Activated naive CD4-positive, alpha-beta T cell treated with anti-CD3 and anti-CD28 coated beads for 36 hours (primary cell): ENCODE measurements around the gene C19orf81. TPM values are rescaled to one million over a fixed set of nuclear protein-coding genes. Genes with fewer than 3 reads are reported as not detected.
A peak's percentile ranks its signal among the peaks of the same experiment; 100 is the strongest.

Source experiments
- CTCF ChIA-PET: fragments of 350-600 bp; sonication (Branson Sonifier 250); formaldehyde crosslinking; loops from one replicate; lab custom pipeline; 2021; ENCODE audit warnings: antibody characterized with exemption; lab: Charles Lee
- DNase-seq: peaks from one replicate; pipeline ENCODE4 v3.0.0-alpha.2; 2020
- H3K27ac Mint-ChIP-seq: one replicate; pipeline ENCODE4 v1.8.0; 2021; ENCODE audit warnings: mild to moderate bottlenecking, mixed read lengths
- H3K27me3 Mint-ChIP-seq: one replicate; pipeline ENCODE4 v1.8.0; 2021; ENCODE audit warnings: low read depth, mixed read lengths
- H3K36me3 Mint-ChIP-seq: one replicate; pipeline ENCODE4 v1.8.0; 2021; ENCODE audit warnings: low read depth, mixed read lengths
- H3K4me1 Mint-ChIP-seq: one replicate; pipeline ENCODE4 v1.8.0; 2021; ENCODE audit warnings: low read depth, mixed read lengths
- H3K4me3 Mint-ChIP-seq: one replicate; pipeline ENCODE4 v1.8.0; 2021; ENCODE audit warnings: mild to moderate bottlenecking, moderate library complexity, mixed read lengths
- H3K9me3 Mint-ChIP-seq: one replicate; pipeline ENCODE4 v1.8.0; 2021; ENCODE audit warnings: mixed read lengths
- intact Hi-C: fragments of 100-400 bp; cut with micrococcal nuclease; formaldehyde crosslinking; loops from one replicate; pipeline ENCODE4 v1.15.1; 2023
- total RNA-seq, 2 experiments: library from RNA; stranded (reverse); gene quantifications; one replicate each; pipeline ENCODE4 v1.2.3, GENCODE V29; 2021

Gene C19orf81
- total RNA-seq, 2 experiments from 2014 or later, result 1.5 to 1.7 TPM

DNA sequence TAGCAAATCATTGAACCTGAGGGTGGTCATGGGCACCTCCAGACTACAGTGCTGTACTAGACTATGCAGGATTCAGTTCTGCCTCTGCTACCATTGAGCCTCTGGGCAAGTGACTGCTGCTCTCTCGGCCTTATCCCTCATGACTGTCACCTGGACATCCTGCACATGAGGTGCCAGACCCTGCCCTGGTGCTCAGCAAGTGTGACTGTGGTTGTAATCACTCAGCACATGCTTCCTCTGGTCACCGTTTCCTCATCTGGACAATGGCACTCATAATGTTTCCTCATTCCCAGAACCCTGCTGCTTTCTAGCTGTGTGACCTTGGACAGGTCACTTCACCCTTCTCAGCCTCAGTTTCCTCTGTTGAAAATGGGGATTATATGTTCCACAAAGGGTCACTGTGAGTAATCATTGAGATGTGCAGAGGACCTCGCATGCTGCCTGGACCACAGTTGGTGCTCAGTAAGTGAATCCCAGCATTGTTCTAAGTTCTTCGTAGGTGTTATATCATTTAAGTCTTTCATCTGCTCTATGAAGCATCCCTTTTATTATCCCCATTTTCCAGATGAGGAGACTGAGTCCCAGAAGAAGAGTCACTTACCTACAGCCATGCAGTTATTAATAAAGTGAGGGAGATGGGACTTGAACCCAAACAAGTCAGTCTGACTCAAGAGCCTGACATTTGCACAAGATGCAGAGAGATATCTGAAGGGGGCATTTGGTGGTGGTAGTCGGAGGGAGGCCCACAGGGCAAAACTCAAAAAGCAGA lies 12.7 kb upstream of the C19orf81 start:
- H3K27ac Mint-ChIP-seq, result no peak overlapping the region
- no peak for DNase-seq
- H3K4me3 Mint-ChIP-seq, result no peak overlapping the region
- peaks cover 18% of the 10 kb centered on the region for H3K9me3 Mint-ChIP-seq
- peaks cover 3% of the 10 kb centered on the region for H3K36me3 Mint-ChIP-seq
- CTCF ChIA-PET, result no interaction called here
- H3K27me3 Mint-ChIP-seq, result peaks cover 51% of the 10 kb centered on the region
- H3K4me1 Mint-ChIP-seq, result peaks cover 7% of the 10 kb centered on the region
- intact Hi-C loops, result no loop called here

DNA sequence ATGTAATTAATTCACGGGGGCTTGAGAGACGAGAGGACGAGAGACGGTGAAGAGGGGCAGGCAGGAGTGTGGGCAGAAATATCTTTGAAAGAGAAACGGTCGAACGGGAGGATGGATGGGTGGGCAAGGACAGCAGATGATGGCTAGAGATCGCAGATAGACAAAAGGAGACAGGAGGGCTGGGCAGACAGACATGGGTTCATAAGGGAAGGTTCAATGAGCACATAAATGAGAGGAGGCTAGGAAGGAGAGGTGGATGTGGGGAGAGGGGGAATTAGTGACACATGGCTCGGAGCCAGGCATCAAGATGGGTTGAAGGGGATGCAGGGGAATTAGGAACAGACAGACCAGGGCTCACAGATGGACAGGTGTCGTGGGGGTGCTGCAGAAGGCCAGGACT lies 10.6 kb upstream of the C19orf81 start:
- DNase-seq, result no peak
- intact Hi-C loops, result no loop called here
- peaks cover 2% of the 10 kb centered on the region for H3K36me3 Mint-ChIP-seq
- peaks cover 7% of the 10 kb centered on the region for H3K4me1 Mint-ChIP-seq
- H3K27me3 Mint-ChIP-seq, result peaks cover 48% of the 10 kb centered on the region
- H3K27ac Mint-ChIP-seq, result no peak overlapping the region
- H3K9me3 Mint-ChIP-seq, result peaks cover 12% of the 10 kb centered on the region
- no peak overlapping the region for H3K4me3 Mint-ChIP-seq
- CTCF ChIA-PET, result no interaction called here

DNA sequence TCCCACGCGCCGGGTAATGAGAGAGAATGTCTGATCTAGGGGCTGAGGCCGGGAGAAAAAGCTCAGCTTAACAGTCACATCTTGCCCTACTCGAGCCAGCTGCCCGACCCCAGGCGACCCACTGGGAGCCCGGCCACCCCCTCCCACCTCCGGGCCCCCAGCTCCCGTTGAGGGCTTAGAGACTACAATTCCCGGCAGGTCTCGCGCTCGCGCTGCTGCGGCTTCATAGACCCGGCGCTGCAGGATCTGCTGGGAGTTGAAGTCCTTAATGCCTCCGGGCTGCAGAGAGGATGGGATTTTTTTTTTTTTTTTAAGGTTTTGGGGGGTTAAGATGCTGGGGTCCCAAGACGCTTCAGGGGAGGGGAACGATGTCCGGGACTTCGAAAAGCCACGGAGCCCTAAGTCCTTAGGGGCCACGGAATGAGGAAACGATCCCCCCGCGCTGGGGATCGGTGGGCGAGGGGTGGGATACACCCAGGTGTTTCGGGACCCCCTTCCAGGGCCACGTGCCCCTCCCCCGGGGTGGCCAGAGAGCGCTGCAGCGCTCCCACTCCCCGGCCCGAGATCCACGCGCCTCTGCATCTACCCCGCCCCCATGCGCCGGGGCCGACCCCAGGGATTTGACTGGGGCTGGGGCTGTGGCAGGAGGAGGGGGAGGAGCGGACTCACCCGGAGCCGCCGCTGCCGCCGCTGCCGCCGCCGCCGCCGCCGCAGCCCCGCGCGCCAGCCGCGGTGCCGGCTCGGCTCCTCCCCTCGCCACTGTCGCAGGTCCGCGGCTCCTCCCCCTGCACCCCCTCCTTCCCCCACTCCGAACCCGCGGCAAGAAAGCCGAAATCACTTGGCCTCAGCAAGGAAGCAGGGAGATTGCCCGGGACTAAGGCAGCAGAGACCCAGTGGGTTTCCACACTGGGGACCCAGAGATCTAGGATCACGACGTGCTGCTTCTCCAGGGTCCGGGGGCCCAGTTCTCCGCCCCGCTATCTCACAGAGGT lies 9.8 kb upstream of the C19orf81 start, which contains the start of gene SYT3:
Gene SYT3 (minus strand): TSS at position 761 of the 992 bp plus-strand sequence. CDS start 2,470 bp downstream, outside the sequence.
- no peak within 1 kb of the TSS for H3K27ac Mint-ChIP-seq
- peaks cover 7% of the 10 kb centered on the region for H3K9me3 Mint-ChIP-seq
- DNase-seq, result peak; percentile 48
- H3K4me1 Mint-ChIP-seq, result peaks cover 7% of the 10 kb centered on the region
- intact Hi-C loops, result no loop called here
- H3K4me3 Mint-ChIP-seq, result peak within 1 kb of the TSS; percentile 56
- H3K27me3 Mint-ChIP-seq, result peaks cover 47% of the 10 kb centered on the region
- CTCF ChIA-PET, result no interaction called here
- H3K36me3 Mint-ChIP-seq, result peaks cover 2% of the 10 kb centered on the region

DNA sequence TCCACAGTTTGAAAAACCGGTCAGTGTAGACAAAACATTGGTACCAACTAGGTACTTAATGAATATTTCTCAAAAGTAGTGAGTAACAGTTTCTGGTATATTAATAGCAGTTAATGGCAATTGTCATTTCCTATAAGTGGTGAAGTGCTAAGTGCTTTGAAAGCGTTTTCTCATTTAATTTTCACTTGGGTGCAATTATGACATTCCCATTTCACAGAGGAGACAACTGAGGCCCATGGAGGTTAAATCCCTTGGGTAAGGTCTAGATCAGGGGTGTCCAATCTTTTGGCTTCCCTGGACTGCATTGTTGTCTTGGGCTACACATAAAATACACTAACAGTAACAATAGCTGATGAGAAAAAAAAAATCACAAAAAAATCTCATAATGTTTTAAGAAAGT lies 8.9 kb upstream of the C19orf81 start:
- DNase-seq, result no peak
- peaks cover 7% of the 10 kb centered on the region for H3K4me1 Mint-ChIP-seq
- peaks cover 3% of the 10 kb centered on the region for H3K9me3 Mint-ChIP-seq
- no peak overlapping the region for H3K4me3 Mint-ChIP-seq
- intact Hi-C loops, result no loop called here
- no peak overlapping the region for H3K27ac Mint-ChIP-seq
- CTCF ChIA-PET, result no interaction called here
- H3K36me3 Mint-ChIP-seq, result peaks cover under 1% of the 10 kb centered on the region
- H3K27me3 Mint-ChIP-seq, result peaks cover 45% of the 10 kb centered on the region

DNA sequence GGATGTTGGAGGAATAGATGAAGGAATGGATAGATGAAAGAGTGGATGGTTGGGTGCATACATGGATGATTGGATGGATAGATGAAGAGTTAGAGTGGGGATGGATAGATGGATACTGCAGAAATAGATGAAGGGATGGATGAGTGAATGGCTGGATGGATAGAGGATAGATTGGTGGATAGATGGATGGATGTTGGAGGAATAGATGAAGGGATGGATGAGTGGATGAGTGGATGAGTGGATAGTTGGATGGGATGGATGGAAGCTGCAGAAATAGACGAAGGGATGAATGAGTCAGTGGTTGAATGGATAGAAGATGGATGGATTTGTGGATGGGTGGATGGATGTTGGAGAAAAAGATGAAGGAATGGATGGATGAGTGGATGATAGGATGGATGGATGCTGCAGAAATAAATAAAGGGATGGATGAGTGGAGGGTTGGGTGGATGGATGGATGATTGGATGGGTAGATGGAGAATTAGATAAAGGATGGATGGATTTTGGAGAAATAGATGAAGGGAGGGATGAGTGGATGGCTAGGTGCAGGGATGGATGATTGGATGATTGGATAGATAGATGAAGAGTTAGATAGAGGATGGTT lies 4.8 kb upstream of the C19orf81 start:
- Mint-ChIP-seq H3K27ac (no peak overlapping the region), H3K4me1 (no peaks in the 10 kb centered on the region), H3K36me3 (no peaks in the 10 kb centered on the region), H3K4me3 (no peak overlapping the region), H3K27me3 (peaks cover 30% of the 10 kb centered on the region), H3K9me3 (no peaks in the 10 kb centered on the region)
- DNase-seq, result no peak
- CTCF ChIA-PET, result no interaction called here
- intact Hi-C loops, result no loop called here

DNA sequence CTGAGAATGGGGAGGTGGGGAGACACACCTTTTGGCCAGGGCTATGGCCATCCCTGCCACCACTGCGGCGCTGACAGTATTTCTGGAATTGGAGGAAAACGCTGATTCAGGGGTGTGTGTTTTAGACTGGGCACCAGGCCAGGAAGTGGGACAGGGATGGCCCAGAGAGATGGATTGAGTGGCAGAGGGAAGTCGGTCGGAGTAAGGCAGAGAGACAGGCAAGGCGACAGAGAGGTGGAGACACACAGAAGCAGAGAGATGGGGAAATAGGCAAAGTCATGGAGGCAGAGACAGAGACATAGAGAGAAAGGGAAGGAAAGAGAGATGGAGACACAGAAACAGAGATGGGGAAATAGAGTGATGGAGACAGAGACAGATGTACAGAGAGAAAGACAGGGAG lies 4.1 kb upstream of the C19orf81 start:
- H3K27me3 Mint-ChIP-seq, result peaks cover 33% of the 10 kb centered on the region
- no peak for DNase-seq
- H3K4me3 Mint-ChIP-seq, result no peak overlapping the region
- intact Hi-C loops, result no loop called here
- no peaks in the 10 kb centered on the region for H3K9me3 Mint-ChIP-seq
- H3K27ac Mint-ChIP-seq, result no peak overlapping the region
- no peaks in the 10 kb centered on the region for H3K36me3 Mint-ChIP-seq
- no peaks in the 10 kb centered on the region for H3K4me1 Mint-ChIP-seq
- CTCF ChIA-PET, result interaction anchor here (0.6 kb wide), 1 partner anchor 688 kb away, joined by 3 read pairs; no protein-coding TSS in a partner anchor

DNA sequence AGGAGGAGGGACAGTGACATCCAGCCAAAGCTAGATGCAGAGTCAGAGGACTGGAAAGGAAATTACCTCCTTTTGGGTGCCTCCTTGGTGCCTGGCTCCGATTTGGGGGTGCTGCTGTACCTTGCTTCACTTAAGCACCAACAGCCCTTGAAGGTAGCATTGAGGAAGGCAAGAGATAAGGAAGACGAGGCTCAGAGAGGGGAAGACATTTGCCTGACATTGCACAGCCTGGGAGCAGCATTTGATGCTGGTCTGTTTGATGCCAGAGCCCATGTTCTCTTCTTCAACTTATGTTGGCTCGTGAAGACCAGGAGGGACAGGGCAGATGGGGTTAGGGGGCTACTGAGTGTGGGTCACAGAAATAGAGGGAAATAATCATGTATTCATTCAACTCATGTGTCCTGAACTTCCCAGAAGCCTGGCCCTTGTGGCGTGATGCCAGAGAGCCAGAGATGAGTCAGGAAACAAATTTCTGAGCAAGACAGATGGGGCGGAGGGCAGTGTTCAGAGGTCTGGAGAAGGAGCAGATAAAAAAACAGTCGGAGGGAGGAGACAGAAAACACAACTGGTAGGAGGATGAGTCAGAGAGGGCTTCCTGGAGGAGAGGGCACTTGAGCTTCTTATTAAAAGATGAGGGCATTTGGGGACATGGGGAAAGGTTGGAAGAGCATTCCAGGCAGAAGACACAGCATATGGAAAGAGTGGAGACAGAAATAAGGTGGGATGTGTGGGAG lies 3.0 kb upstream of the C19orf81 start:
- no peak for DNase-seq
- Mint-ChIP-seq H3K9me3 (no peaks in the 10 kb centered on the region), H3K27ac (no peak overlapping the region), H3K36me3 (no peaks in the 10 kb centered on the region), H3K4me3 (no peak overlapping the region), H3K4me1 (no peaks in the 10 kb centered on the region), H3K27me3 (peaks cover 31% of the 10 kb centered on the region)
- intact Hi-C loops, result no loop called here
- CTCF ChIA-PET, result interaction anchor here (0.6 kb wide), 1 partner anchor 1858 kb away, joined by 4 read pairs; no protein-coding TSS in a partner anchor

DNA sequence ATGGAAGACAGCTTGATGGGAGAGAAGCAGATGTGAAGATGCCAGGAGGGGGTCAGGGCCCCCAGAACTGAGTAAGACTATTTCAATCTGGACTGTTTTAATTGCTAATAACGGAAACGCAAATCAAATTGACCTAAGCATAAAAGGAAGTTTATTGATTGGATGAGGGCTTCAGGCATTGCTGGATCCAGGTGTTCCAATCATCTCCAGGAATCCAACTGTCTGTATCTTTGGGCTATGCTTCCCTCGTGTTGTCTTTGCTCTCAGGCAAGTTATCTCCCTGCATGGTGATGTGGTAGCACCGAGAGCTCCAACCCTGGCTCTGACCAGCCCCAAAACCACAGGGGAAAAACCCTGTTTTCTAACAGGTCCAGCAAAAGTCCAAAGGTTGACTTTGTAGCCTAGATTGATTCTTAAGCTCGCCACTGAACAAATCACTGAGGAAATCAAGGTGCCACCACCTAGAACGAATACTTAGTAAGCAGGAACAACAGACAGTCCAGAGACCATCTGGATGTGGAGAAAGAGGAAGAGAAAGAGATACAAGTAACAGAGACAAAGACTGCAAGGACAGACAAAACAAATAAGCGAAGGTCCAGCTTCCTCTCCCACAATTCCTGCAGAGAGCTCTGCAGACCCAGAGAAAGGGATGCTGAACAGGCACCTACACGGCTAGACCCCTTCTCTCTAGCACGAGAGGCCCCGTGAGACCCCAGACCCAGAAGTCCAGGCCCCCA lies 1.2 kb upstream of the C19orf81 start:
- Mint-ChIP-seq H3K36me3 (no peaks in the 10 kb centered on the region), H3K9me3 (no peaks in the 10 kb centered on the region), H3K4me1 (no peaks in the 10 kb centered on the region), H3K27ac (no peak overlapping the region), H3K4me3 (no peak overlapping the region), H3K27me3 (peaks cover 30% of the 10 kb centered on the region)
- CTCF ChIA-PET, result no interaction called here
- intact Hi-C loops, result no loop called here
- no peak for DNase-seq

DNA sequence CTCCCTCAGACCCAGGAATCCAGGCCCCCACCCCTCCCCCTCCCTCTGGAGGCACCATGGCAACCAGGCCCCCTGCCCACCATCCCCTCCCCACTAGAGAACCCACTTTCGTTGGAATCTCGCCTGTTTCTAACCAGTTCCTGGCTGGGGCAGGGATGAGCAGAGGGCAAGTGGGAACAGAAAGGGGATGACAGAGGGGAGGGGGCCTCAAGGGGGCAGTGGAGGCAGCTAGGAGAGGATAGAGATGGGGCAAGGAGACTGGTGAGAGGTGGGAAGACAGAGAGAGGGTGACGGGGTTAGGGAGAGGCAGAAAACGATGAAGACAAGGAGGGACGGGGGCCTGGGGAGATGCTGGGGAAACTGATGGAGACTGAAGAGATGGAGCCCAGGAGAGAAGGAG lies 586 bp upstream of the C19orf81 start:
- CTCF ChIA-PET, result no interaction called here

DNA sequence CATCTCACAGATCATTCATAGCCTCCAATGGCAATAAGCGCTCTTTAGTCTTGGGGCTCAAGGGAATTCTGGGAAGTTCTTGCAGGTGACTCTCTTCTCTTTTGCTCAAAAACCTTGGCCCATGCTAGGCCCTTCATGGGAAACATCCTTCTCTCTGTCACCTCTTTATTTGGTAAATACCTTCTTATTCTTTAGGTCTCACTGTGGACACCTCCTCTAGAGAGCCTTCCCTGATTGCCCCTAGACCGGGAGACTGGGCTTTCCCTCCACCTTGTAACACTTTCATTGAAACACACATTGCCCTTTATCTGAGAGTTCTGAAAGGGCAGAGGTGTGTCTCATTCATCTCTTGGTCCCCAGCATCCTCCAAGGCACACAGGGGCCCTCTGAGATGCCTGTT lies 1.9 kb downstream of the C19orf81 start:
- H3K27me3 Mint-ChIP-seq, result peaks cover 58% of the 10 kb centered on the region
- CTCF ChIA-PET, result no interaction called here
- intact Hi-C loops, result loop anchor here (10.0 kb wide), 1 partner anchor 286 kb away; the partner anchor contains the start of gene NAPSA
- no peaks in the 10 kb centered on the region for H3K36me3 Mint-ChIP-seq
- no peaks in the 10 kb centered on the region for H3K4me1 Mint-ChIP-seq
- H3K4me3 Mint-ChIP-seq, result no peak overlapping the region
- no peaks in the 10 kb centered on the region for H3K9me3 Mint-ChIP-seq
- no peak overlapping the region for H3K27ac Mint-ChIP-seq
- no peak for DNase-seq

More for the DNA sequence above, 586 bp upstream of the C19orf81 start:
- Mint-ChIP-seq H3K27ac (no peak overlapping the region), H3K36me3 (no peaks in the 10 kb centered on the region), H3K4me1 (no peaks in the 10 kb centered on the region), H3K27me3 (peaks cover 35% of the 10 kb centered on the region), H3K9me3 (no peaks in the 10 kb centered on the region), H3K4me3 (no peak overlapping the region)
- no peak for DNase-seq
- intact Hi-C loops, result no loop called here

DNA sequence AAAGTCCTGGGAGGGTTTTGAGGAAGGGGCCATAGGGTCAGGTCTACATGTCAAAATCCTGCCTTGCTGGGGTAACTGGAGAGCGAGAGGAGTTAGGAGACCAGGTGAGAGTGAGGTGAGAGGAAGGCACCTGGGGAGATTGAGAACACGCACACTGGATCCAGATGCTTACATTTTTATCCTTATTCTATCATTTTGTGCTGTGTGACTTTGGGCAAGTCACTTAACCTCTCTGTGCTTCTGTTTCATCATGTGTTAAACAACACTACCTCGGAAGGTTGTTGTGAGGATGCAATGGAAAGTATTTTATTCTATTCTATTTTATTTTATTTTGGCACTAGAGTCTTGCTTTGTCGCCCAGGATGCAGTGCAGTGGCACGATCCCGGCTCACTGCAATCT lies 3.5 kb downstream of the C19orf81 start:
- DNase-seq, result no peak
- H3K27ac Mint-ChIP-seq, result no peak overlapping the region
- no peak overlapping the region for H3K4me3 Mint-ChIP-seq
- intact Hi-C loops, result loop anchor here (10.0 kb wide), 1 partner anchor 288 kb away; the partner anchor contains the start of gene NAPSA
- H3K36me3 Mint-ChIP-seq, result peaks cover 4% of the 10 kb centered on the region
- H3K4me1 Mint-ChIP-seq, result peaks cover 8% of the 10 kb centered on the region
- CTCF ChIA-PET, result no interaction called here
- no peaks in the 10 kb centered on the region for H3K9me3 Mint-ChIP-seq
- peaks cover 64% of the 10 kb centered on the region for H3K27me3 Mint-ChIP-seq
